GM19193 (cell line): ENCODE data around the gene SBK1.

ENCODE experiments used
- POLR2A ChIP-seq: IDR thresholded peaks from 4 replicates; pipeline ENCODE4 v1.6.1; 2011; ENCODE audit not compliant: insufficient read depth, insufficient read length; ENCODE audit errors: extremely low read depth

The SBK1 gene

GRCh38 chr16:28294201-28294600 lies 1.9 kb downstream of the SBK1 start:
- no peak for TF ChIP-seq POLR2A

GRCh38 chr16:28295276-28295675 lies 3.0 kb downstream of the SBK1 start:
- TF ChIP-seq POLR2A: no peak

- TF ChIP-seq POLR2A: no peak
These were observed 5.0 kb downstream of the SBK1 start for GRCh38 chr16:28297308-28297707.

- TF ChIP-seq POLR2A: no peak
These were observed 5.6 kb downstream of the SBK1 start for GRCh38 chr16:28297784-28298510.

- no peak for TF ChIP-seq POLR2A
These were observed 6.2 kb downstream of the SBK1 start for GRCh38 chr16:28298511-28298878.

- TF ChIP-seq POLR2A: no peak
These were observed 8.0 kb downstream of the SBK1 start for GRCh38 chr16:28300327-28300726.

- no peak for TF ChIP-seq POLR2A
These were observed 8.8 kb downstream of the SBK1 start for GRCh38 chr16:28301154-28301553.

GRCh38 chr16:28301620-28302019 lies 9.3 kb downstream of the SBK1 start:
- no peak for TF ChIP-seq POLR2A

- no peak for TF ChIP-seq POLR2A
These were observed 10.8 kb downstream of the SBK1 start for GRCh38 chr16:28303132-28303531.

- no peak for TF ChIP-seq POLR2A
These were observed 11.9 kb downstream of the SBK1 start for GRCh38 chr16:28304214-28304613.

- no peak for TF ChIP-seq POLR2A
These were observed 15.6 kb downstream of the SBK1 start for GRCh38 chr16:28307936-28308335.

GRCh38 chr16:28308794-28309584 lies 16.7 kb downstream of the SBK1 start:
- TF ChIP-seq POLR2A: no peak

- TF ChIP-seq POLR2A: no peak
These were observed 17.5 kb downstream of the SBK1 start for GRCh38 chr16:28309811-28310311.

GRCh38 chr16:28310796-28311195 lies 18.5 kb downstream of the SBK1 start:
- no peak for TF ChIP-seq POLR2A

GRCh38 chr16:28311413-28311812 lies 19.1 kb downstream of the SBK1 start:
- no peak for TF ChIP-seq POLR2A

- no peak for TF ChIP-seq POLR2A
These were observed 19.6 kb downstream of the SBK1 start for GRCh38 chr16:28311913-28312312.
